Muscle layer of colon (tissue), 2 donors: Measurements from ENCODE around the gene SP8.

Source experiments
- H3K27ac ChIP-seq: one replicate; pipeline ENCODE4 v1.7.0; 2013; ENCODE audit warnings: low read depth, mild to moderate bottlenecking, low read length, moderate library complexity
- H3K27me3 ChIP-seq, 2 donors: one replicate each; pipeline ENCODE4 v1.7.0; 2013; ENCODE audit warnings: low read length in 2 of 2, mild to moderate bottlenecking in 2 of 2; ENCODE audit not compliant: insufficient read depth in 2 of 2, control insufficient read depth in 1 of 2
- H3K36me3 ChIP-seq: one replicate; pipeline ENCODE4 v1.7.0; 2013; ENCODE audit warnings: mild to moderate bottlenecking, low read length; ENCODE audit not compliant: insufficient read depth
- H3K4me1 ChIP-seq: one replicate; pipeline ENCODE4 v1.7.0; 2013; ENCODE audit warnings: mild to moderate bottlenecking, low read length; ENCODE audit not compliant: insufficient read depth
- H3K4me3 ChIP-seq, 2 donors: one replicate each; pipeline ENCODE4 v1.7.0; 2013; ENCODE audit warnings: low read length in 2 of 2, low read depth in 1 of 2, mild to moderate bottlenecking in 1 of 2, moderate library complexity in 1 of 2
- H3K9ac ChIP-seq: one replicate; pipeline ENCODE4 v1.7.0; 2013; ENCODE audit warnings: low read length
- H3K9me3 ChIP-seq: one replicate; pipeline ENCODE4 v1.7.0; 2013; ENCODE audit warnings: mild to moderate bottlenecking, low read length
- donor health status: abdominal sarcoma.
- donor health status: Adenocarcinoma of cecum.

SP8 gene

DNA sequence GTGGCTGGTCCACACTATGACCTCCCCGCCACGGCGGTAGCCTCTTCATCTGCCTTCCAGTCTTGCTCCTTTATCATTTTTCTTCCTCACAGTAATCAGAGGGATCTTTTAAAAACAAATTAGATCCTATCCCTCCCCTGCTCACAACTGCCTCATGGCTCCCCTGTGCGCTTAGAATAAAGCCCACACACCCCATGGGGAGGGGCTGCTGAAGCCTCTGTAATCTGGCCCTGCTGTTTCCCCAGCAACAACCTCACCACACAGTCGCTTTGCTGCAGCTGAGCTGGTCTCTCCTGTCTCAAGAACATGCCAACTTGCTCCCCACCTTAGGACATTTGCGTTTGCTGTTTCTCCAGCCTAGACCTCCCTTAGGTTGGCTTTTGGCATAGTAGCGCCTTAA is 41.0 kb downstream of the SP8 start:
- Histone ChIP-seq H3K4me1 (no peaks in the 10 kb centered on the region), H3K9ac (no peak overlapping the region), H3K4me3 (no peak overlapping the region), H3K27me3 (no peaks in the 10 kb centered on the region), H3K36me3 (no peaks in the 10 kb centered on the region), H3K27ac (no peak overlapping the region), H3K9me3 (no peaks in the 10 kb centered on the region)

DNA sequence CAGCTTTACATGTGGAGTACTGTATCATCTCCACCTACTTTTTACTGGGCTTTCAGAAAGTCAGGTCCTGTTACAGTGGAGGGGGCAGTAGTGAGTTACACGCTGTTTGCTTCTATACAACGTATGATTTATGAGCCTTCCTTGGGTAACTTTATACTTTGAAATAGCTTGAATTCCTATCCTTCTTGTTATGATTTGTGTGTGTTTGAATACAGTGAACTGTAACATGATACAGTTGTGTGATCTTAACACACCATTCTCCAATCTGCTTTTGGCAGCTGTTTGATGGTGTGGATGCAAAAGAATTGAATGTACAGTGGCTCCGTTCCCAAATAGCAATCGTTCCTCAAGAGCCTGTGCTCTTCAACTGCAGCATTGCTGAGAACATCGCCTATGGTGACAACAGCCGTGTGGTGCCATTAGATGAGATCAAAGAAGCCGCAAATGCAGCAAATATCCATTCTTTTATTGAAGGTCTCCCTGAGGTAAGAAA is 41.7 kb downstream of the SP8 start:
- Histone ChIP-seq H3K36me3 (no peaks in the 10 kb centered on the region), H3K9me3 (no peaks in the 10 kb centered on the region), H3K27ac (no peak overlapping the region), H3K9ac (no peak overlapping the region), H3K4me1 (no peaks in the 10 kb centered on the region), H3K27me3 (no peaks in the 10 kb centered on the region), H3K4me3 (no peak overlapping the region)

DNA sequence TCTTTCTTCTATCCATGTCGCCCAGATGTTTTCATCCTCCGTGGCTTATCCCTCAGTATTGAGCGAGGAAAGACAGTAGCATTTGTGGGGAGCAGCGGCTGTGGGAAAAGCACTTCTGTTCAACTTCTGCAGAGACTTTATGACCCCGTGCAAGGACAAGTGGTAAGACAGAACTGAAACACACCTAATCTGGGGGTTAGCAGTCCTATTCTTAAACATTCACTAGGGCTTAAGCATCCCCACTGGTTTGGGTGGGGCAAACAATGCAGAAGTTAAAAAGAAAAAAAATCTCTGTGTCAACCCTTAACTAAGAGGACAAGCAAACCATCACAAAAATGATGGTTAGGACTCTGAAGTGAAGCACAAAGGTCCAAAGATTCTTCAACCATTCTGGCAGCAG is 43.8 kb downstream of the SP8 start:
- Histone ChIP-seq H3K4me1 (no peaks in the 10 kb centered on the region), H3K36me3 (no peaks in the 10 kb centered on the region), H3K9me3 (no peaks in the 10 kb centered on the region), H3K27me3 (no peaks in the 10 kb centered on the region), H3K4me3 (no peak overlapping the region), H3K9ac (no peak overlapping the region), H3K27ac (no peak overlapping the region)

DNA sequence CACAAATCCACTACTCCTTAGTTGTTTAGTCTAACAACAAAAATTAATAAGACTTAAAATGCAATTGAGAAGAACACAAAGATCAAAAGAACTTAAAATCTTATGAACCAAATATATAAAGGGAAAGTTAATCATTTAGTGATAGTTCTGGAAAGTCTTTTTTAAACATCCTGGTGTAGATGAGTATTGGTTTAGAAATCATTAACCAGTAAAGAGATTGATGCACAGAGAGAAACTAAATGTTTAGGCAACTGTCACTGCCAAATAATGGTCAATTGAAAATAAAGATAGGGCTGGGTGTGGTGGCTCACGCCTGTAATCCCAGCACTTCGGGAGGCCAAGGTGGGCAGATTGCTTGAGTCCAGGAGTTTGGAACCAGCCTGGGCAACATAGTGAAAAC is 44.9 kb downstream of the SP8 start:
- no peak overlapping the region for H3K9ac ChIP-seq
- no peaks in the 10 kb centered on the region for H3K36me3 ChIP-seq
- no peaks in the 10 kb centered on the region for H3K27me3 ChIP-seq
- H3K4me3 ChIP-seq = no peak overlapping the region
- no peak overlapping the region for H3K27ac ChIP-seq
- no peaks in the 10 kb centered on the region for H3K9me3 ChIP-seq
- no peaks in the 10 kb centered on the region for H3K4me1 ChIP-seq

DNA sequence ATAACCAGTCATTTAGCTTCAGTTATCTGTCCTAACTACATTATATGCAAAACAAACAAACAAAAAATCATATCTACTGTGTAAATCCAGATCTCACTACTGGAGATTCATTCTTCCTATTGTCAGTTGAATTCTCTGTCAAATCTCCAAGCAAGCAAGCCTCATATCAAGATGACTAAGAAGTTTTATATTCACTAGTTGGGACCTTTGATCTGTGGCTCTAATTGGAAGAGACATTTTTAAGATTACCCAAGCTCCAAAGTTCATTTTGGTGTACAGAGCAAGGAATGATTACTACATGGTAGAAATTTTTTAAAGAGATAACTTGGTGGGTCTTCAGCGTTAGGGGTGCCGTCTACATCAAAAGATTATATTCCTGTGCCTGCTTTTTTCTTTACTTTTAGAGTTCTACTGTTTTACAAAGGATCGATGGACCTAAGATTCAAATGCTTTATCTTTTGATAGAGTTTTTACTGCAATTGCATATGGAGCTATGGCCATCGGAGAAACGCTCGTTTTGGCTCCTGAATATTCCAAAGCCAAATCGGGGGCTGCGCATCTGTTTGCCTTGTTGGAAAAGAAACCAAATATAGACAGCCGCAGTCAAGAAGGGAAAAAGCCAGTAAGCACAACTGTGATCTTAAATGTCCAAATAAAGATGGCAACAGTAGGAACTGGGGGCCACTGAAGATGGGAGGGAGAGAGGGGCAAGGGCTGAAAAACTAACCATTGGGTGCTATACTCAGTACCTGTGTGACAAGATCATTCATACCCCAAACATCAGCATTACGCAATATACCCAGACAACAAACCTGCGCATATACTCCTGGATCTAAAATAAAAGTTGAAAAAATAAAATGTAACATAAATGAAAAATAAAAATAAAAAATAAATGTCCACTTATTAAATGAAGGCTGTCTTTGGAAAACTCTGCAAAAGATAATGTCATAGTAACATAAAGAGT is 47.9 kb downstream of the SP8 start:
- Histone ChIP-seq H3K9ac (no peak overlapping the region), H3K4me3 (no peak overlapping the region), H3K9me3 (no peaks in the 10 kb centered on the region), H3K36me3 (no peaks in the 10 kb centered on the region), H3K27ac (no peak overlapping the region), H3K4me1 (no peaks in the 10 kb centered on the region), H3K27me3 (no peaks in the 10 kb centered on the region)

DNA sequence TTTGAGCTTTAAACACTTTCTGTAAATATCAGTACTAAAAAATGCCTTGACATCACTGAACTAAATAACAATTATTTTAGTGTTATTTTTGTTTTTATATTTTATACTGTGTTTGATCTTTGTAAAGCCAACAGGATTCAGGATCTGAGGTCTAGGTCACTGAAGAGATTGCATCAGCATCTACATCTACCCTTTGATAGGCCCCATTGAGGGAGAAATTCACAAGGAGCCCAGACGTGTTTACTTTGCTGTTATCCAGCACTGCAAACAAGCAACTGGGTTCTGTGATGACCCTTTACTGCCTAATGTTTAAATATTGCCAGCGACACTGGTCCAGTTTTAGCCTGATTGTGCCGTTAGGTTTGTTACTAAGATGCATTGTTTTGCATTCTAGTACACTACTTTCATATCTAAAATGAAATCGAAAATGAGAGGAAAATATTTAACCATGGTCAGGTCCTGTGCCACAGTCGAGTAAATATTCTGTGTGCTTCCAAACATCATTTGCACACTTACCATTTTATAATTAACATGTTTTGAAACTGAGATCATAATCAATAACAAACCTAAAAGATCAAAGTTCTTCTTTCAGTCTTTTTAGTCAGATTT is 48.7 kb downstream of the SP8 start:
- H3K4me1 ChIP-seq = no peaks in the 10 kb centered on the region
- H3K9me3 ChIP-seq = no peaks in the 10 kb centered on the region
- no peak overlapping the region for H3K9ac ChIP-seq
- no peaks in the 10 kb centered on the region for H3K36me3 ChIP-seq
- no peak overlapping the region for H3K27ac ChIP-seq
- H3K27me3 ChIP-seq = no peaks in the 10 kb centered on the region
- H3K4me3 ChIP-seq = no peak overlapping the region

DNA sequence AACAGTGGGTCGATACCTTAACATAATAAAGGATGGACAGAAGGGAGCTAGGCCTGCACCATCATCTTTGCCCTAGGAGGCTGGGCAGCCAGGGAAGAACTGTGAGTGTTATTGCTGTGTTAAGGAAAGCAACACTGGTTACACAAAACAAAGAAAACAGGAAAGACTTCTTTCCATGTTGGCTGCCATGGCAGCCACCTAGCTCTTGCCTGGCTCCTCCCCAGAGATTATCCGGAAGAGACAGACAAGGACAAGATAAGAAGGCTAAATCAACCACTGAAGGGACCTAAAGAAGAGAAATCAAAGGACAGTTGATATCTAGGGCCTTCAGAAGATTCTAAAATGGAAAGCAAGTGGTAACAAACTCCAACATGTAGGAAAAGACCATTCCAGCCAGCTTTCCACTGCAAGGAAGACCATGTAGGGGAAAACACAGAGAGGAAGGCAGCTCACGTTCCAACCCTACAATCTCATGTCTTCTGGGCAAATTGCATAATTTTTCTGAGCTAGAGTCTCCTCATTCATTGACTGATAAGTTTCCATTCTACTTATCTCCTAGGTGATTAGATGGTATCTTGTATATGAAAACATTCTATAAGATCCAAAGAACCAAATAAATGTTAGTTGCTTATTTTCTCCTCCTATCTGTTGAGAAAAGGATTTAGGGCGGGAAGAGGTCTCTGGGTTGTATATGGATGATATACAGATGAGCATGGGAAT is 51.2 kb downstream of the SP8 start:
- H3K27me3 ChIP-seq = no peaks in the 10 kb centered on the region
- no peak overlapping the region for H3K9ac ChIP-seq
- no peak overlapping the region for H3K27ac ChIP-seq
- H3K4me3 ChIP-seq = no peak overlapping the region
- no peaks in the 10 kb centered on the region for H3K9me3 ChIP-seq
- H3K4me1 ChIP-seq = no peaks in the 10 kb centered on the region
- H3K36me3 ChIP-seq = no peaks in the 10 kb centered on the region
